ENCODE results near the gene S100A14.
"Not testable (repeated sequence)": the region's sequence is repeated elsewhere in the genome, so short reads cannot be mapped to it uniquely, and the experiment has no call there.

Gene S100A14

DNA sequence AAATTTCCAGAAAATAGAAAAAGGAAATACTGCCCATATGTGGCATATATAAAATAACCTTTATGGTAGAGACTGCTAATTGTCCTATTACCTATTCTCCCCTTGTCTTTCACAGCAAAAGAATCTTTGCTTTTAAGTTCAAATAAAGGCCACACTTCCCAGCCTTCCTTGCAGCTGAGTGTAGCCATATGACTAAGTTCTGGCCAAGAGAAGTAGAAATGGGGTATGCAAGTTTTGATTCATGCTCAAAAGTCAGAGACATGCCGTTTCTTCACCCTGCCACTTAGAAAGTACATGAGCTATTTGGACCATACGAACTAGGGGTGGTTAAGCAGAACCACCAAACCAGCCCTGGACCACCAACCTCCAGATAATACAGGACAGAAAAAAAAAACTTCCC, 32.1 kb downstream of the S100A14 start:
- DNase-seq: no peak

- not testable (repeated sequence) for DNase-seq
These were observed 32.6 kb downstream of the S100A14 start for GRCh38 chr1:153583514-153583913.

DNA sequence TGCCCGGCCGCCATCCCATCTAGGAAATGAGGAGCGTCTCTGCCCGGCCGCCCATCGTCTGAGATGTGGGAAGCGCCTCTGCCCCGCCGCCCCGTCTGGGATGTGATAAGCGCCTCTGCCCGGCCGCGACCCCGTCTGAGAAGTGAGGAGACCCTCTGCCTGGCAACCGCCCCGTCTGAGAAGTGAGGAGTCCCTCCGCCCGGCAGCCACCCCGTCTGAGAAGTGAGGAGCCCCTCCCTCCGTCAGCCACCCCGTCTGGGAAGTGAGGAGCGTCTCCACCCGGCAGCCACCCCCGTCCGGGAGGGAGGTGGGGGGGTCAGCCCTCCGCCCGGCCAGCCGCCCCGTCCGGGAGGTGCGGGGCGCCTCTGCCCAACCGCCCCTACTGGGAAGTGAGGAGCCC, 33.3 kb downstream of the S100A14 start:
- DNase-seq: not testable (repeated sequence)

DNA sequence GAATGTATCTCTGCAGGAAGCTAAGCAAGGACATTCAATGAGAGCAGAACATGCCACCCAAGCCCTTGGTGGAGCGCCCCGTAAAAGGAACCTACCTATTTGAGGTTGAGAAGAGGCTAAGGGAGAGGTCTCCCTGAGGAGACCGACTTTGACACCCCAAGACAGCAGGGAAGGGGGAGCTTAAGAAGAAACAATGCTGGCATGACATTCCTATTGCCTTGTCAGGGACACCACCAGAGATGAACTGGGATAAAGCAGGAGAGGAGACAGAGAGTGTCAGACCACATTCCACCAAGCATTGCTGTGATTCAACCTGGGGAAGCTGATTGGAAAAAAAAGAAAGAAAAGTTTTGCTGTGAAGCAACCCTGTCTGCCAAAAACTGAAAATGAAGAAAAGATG, 37.2 kb downstream of the S100A14 start:
- DNase-seq: no peak

DNA sequence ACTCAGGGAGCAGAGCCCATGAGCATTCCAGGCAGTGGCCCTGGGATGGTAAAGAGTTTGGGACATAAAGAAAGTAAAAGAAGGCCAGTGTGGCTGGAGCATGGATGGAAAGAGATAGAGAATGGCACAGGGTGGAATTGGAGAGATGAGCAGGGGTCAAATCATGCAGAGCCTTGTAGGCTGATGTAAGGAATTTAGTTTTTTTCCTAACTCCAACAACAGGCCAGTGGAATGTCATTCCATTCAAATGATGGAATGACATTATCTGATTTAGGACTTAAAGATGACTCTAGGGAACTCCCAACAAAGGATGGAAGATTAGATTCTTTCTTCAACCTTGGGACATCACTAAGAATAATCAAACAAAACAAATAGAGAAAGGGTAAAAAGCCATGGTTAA, 37.6 kb downstream of the S100A14 start:
- no peak for DNase-seq

DNA sequence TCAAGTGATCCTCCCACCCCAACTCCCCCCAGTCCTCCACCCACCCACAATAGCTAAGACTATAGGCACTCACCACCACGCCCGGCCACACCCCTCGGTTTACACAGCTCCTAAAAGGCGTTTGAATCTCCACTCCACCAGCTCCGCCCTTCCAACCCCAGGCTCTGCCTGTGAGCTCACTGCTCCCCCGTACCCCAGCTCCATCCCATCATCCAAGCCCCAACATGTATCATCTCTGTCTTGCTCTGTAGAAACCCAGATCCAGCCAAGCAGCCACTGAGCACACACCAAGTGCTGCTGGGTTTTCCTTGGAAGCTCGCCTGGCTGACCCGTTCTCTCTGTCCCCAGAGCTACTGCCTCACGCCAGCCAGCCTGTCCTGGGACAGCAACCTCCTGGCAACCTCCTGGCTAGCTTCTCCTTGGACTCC, 38.5 kb downstream of the S100A14 start:
- DNase-seq: no peak

- DNase-seq: no peak
These were observed 39.0 kb downstream of the S100A14 start for GRCh38 chr1:153577138-153577537.

DNA sequence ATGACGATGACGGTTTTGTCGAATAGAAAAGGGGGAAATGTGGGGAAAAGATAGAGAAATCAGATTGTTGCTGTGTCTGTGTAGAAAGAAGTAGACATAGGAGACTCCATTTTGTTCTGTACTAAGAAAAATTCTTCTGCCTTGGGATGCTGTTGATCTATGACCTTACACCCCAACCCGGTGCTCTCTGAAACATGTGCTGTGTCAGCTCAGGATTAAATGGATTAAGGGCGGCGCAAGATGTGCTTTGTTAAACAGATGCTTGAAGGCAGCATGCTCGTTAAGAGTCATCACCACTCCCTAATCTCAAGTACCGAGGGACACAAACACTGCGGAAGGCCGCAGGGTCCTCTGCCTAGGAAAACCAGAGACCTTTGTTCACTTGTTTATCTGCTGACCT, 40.6 kb downstream of the S100A14 start:
- DNase-seq: not testable (repeated sequence)

DNA sequence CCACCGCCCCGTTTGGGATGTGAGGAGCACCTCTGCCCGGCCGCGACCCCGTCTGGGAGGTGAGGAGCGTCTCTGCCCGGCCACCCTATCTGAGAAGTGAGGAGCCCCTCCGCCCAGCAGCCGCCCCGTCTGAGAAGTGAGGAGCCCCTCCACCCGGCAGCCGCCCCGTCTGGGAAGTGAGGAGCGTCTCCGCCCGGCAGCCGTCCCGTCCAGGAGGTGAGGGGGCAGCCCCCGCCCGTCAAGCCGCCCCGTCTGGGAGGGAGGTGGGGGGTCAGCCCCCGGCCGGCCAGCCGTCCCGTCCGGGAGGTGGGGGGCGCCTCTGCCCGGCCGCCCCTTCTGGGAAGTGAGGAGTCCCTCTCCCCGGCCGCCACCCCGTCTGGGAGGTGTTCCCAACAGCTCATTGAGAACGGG, 41.0 kb downstream of the S100A14 start:
- DNase-seq: not testable (repeated sequence)

- no peak for DNase-seq
These were observed 42.8 kb downstream of the S100A14 start for GRCh38 chr1:153573351-153573750.

DNA sequence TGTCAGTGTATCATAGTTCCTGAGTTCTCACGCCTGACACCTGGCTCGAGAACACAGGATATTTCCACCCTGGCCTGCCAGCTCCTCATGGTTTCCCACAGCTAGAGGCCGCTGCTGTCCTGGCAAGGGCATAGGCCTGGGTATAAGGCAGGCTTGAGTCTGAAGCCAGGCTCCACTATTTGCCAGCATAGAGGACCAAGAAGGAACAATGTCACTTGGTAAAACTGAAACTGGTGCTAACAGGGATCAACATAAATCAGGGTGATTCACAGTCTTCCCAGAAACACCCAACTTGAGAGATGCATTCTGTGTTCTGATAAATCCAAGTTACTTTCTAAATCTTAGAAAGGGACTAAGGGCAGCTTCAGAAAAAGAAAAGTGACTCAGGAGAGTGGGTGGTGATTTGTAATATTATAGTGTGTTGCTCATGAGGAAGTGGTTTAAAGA, 43.5 kb downstream of the S100A14 start:
- DNase-seq: peak; percentile 90

DNA sequence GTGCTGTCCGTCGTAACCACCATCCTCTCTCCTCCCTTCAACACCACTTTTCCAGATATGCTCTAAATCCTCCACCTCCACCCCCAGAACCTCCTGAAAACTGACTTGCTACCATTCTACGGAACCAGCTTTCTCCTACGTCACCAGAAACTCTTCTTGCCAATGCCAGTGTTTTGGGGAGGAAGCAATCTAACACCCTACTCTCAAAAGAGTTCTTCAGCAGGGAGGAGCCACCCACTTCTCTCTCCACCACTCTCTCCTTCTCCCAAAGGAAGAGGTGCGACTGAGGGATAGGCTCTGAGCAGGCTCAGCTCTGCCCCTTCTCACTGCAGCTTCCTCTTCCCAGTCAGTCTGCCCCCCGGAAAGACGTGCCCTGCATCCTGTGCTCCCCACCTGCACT, 44.4 kb downstream of the S100A14 start:
- no peak for DNase-seq

GRCh38 chr1:153570874-153571273, 45.3 kb downstream of the S100A14 start:
- DNase-seq: no peak

- no peak for DNase-seq
These were observed 46.7 kb downstream of the S100A14 start for GRCh38 chr1:153569465-153569864.

DNA sequence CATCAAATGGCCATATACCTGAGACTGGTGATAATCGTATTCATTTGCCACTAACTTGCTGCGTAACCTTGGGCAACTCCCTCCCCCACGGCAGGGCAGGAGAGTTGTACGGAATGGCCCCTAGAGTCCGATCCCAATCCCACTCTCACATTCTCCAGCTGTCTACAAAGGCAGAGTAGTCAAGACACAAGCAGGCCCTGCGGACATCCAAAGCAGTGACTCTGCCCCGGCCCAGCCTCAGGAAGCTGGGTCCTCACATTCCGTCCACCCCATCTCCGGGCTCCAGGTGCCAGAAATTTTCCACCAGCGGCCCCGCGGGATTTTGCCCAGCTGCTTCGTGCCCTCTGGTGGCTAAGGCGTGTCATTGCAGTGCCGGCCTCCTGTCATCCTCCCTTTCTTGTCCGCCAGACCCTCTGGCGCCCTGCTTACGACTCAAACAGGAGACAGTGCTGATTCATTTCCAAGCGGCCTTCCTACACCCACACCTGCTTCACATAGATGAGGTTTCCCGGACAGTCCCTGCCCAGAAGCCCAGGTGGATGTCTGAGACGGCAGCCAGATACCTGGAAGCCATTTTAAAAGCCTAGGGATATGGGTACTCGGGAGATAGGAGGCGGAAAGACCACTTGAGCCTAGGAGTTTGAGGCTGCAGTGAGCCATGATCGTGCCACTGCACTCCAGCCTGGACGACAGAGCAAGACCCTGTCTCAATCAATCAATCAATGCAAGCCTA, 47.6 kb downstream of the S100A14 start:
- DNase-seq: peak; percentile 91

- no peak for DNase-seq
These were observed 48.3 kb downstream of the S100A14 start for GRCh38 chr1:153567621-153568366.

DNA sequence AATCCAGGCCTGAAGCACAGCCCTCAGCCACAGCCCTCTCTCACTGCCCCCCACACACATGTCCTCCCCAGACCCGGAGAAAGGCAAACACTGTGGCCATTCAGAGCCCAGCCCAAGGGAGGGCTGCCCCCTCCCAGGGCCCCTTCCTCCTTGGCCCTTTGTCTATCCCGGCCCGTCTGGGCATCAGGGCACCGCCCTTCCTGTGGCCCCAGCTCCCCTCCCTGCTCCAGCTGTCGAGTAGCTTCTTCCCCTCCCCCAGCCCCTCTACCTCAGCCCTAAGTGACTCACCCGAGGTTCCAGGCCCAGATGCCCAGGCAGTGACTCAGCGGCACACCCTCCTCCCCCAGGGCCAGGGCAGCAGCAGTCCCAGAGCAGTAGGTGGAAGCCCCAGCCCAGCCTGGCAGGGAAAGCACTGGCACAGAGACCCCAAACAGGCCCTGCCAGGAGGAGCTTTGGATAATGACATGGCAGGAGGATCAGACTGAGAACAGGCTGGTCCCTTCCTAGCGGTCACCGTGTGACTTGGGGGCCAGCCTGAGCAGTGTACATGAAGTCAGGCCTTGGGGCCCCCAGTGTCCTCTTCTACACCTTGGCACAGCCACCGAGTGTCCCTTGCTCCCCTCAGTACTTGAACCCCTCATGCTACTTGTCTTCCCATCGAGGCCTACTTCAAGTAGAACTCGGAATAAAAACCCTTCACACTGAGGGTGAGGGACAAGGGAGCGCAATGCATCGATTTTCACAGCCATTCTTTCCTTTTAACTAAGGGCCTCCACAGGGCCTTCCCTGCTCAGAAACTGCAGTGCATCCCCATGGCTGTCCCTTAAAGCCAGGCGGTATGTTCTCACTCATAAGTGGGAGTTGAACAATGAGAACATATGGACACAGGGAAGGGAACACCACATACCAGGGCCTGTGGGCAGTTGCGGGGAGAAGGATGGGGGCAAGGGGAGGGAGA, 49.4 kb downstream of the S100A14 start:
- peak; percentile 98 for DNase-seq

GRCh38 chr1:153565529-153566374, 50.4 kb downstream of the S100A14 start, which contains the start of gene S100A2:
Gene S100A2 (minus strand): TSS chr1:153565844. CDS start chr1:153563877, 1,967 bp downstream.
- no peak for DNase-seq

All from RPMI8226 (cell line).